HG03521 (cell line): ENCODE data around the gene WWOX.

Experiments
- ATAC-seq: cut with Tn5 transposase; IDR thresholded peaks from one replicate; pipeline ENCODE4 v1.9.1; 2021; ENCODE audit warnings: mild to moderate bottlenecking, moderate library complexity; ENCODE audit not compliant: unreplicated experiment

Gene WWOX

GRCh38 chr16:79130616-79131015, 1031.2 kb downstream of the WWOX start:
- ATAC-seq, result no peak

- ATAC-seq, result no peak
These were observed 1032.0 kb downstream of the WWOX start for GRCh38 chr16:79131321-79132075.

- ATAC-seq, result no peak
These were observed 1033.2 kb downstream of the WWOX start for GRCh38 chr16:79132701-79133100.

GRCh38 chr16:79134300-79134699, 1034.8 kb downstream of the WWOX start:
- no peak for ATAC-seq

GRCh38 chr16:79136955-79137354, 1037.5 kb downstream of the WWOX start:
- ATAC-seq, result no peak

GRCh38 chr16:79137426-79137939, 1038.0 kb downstream of the WWOX start:
- ATAC-seq, result no peak

GRCh38 chr16:79139799-79140198, 1040.3 kb downstream of the WWOX start:
- no peak for ATAC-seq

- no peak for ATAC-seq
These were observed 1043.6 kb downstream of the WWOX start for GRCh38 chr16:79143026-79143425.

GRCh38 chr16:79150151-79150550, 1050.7 kb downstream of the WWOX start:
- ATAC-seq, result no peak

- ATAC-seq, result no peak
These were observed 1051.3 kb downstream of the WWOX start for GRCh38 chr16:79150632-79151310.

GRCh38 chr16:79154086-79154485, 1054.6 kb downstream of the WWOX start:
- ATAC-seq, result no peak

- no peak for ATAC-seq
These were observed 1056.0 kb downstream of the WWOX start for GRCh38 chr16:79155471-79155870.

GRCh38 chr16:79155904-79156303, 1056.5 kb downstream of the WWOX start:
- no peak for ATAC-seq

- ATAC-seq, result no peak
These were observed 1057.3 kb downstream of the WWOX start for GRCh38 chr16:79156761-79157160.

- ATAC-seq, result no peak
These were observed 1058.9 kb downstream of the WWOX start for GRCh38 chr16:79158337-79158736.

GRCh38 chr16:79159261-79160049, 1060.0 kb downstream of the WWOX start:
- ATAC-seq, result no peak

GRCh38 chr16:79162977-79163376, 1063.5 kb downstream of the WWOX start:
- no peak for ATAC-seq

- ATAC-seq, result no peak
These were observed 1064.4 kb downstream of the WWOX start for GRCh38 chr16:79163691-79164387.

GRCh38 chr16:79164388-79164995, 1065.0 kb downstream of the WWOX start:
- no peak for ATAC-seq

- no peak for ATAC-seq
These were observed 1065.6 kb downstream of the WWOX start for GRCh38 chr16:79165079-79165478.
